LNCaP clone FGC (cell line): ENCODE results near the gene EXOC6B.

Experiments
- DNase-seq: peaks from one replicate; pipeline ENCODE4 v3.0.0-alpha.2; 2011; ENCODE audit warnings: low read depth
- H3K4me3 ChIP-seq: 2 replicates; pipeline ENCODE4 v1.5.1; 2011; ENCODE audit warnings: mild to moderate bottlenecking, low read depth, low read length, control low read depth
- TF ChIP-seq, protein P1 (sequence below): IDR thresholded peaks from 2 replicates; pipeline ENCODE4 v1.5.1; 2012; ENCODE audit warnings: mild to moderate bottlenecking; ENCODE audit not compliant: control insufficient read depth, insufficient read depth; ENCODE audit errors: extremely low read depth

Gene EXOC6B

GRCh38 chr2:72822794-72823193 is 3.0 kb downstream of the EXOC6B start:
- TF ChIP-seq, protein P1, sequence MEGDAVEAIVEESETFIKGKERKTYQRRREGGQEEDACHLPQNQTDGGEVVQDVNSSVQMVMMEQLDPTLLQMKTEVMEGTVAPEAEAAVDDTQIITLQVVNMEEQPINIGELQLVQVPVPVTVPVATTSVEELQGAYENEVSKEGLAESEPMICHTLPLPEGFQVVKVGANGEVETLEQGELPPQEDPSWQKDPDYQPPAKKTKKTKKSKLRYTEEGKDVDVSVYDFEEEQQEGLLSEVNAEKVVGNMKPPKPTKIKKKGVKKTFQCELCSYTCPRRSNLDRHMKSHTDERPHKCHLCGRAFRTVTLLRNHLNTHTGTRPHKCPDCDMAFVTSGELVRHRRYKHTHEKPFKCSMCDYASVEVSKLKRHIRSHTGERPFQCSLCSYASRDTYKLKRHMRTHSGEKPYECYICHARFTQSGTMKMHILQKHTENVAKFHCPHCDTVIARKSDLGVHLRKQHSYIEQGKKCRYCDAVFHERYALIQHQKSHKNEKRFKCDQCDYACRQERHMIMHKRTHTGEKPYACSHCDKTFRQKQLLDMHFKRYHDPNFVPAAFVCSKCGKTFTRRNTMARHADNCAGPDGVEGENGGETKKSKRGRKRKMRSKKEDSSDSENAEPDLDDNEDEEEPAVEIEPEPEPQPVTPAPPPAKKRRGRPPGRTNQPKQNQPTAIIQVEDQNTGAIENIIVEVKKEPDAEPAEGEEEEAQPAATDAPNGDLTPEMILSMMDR: no peak
- H3K4me3 ChIP-seq: no peak overlapping the region
- DNase-seq: no peak

DNA sequence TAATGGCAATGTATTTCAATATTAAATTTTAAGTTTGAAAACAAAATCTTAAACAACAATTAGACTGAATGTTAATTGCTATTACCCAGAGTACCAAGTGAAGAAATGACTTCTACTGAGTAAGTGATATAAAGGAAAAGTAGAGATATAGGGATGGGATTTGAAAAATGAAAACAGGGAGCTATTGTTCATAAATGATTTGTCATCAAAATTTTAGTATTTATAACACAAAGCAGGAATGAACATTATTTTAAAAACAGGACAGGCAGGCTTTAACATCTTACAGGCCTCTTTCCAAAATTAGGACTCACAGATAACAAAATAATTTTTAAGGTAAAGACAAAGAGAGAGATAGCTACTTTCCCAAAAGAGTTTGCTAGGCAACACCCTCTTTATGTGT is 3.9 kb downstream of the EXOC6B start:
- DNase-seq: no peak
- TF ChIP-seq, protein P1: no peak
- no peak overlapping the region for H3K4me3 ChIP-seq

DNA sequence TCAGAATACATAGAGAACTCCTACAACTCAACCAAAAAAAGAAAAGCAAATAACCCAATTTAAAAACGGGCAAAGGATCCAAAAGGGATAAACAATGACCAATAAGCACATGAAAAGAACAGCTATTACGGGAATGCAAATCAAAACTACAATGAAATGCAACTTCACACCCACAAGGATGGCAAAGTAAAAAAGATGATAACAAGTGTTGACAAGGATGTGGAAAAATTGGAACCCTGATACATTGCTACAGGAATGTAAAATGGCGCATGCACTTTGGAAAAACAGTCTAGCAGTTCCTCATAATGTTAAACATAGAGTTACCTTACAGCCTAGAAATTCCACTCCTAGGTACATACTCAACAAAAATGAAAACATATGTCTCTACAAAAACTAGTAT is 4.7 kb downstream of the EXOC6B start:
- no peak for DNase-seq
- TF ChIP-seq, protein P1: no peak
- no peak overlapping the region for H3K4me3 ChIP-seq

DNA sequence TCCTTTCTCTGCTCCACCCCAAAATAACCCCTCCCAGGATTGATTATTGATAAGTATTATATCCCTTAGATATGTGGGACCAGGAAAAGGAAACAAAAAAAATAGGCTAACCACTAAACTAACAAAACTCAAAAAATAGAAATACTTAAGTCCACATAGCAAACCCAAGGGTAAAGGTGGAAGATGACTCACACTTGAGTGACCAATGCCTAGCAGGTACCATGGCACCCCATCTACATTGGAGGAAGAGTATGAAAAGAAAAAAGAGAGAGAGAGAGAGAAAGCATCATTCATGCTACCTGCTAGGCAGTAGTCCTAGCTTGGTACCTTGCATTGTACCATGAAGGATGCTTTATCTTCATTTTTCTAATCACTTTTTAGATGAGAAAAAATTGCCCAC is 6.3 kb downstream of the EXOC6B start:
- TF ChIP-seq, protein P1: no peak
- no peak for DNase-seq
- H3K4me3 ChIP-seq: no peak overlapping the region

- DNase-seq: no peak
- no peak overlapping the region for H3K4me3 ChIP-seq
- TF ChIP-seq, protein P1: no peak
Observed at GRCh38 chr2:72815655-72816278, 10.1 kb downstream of the EXOC6B start.

DNA sequence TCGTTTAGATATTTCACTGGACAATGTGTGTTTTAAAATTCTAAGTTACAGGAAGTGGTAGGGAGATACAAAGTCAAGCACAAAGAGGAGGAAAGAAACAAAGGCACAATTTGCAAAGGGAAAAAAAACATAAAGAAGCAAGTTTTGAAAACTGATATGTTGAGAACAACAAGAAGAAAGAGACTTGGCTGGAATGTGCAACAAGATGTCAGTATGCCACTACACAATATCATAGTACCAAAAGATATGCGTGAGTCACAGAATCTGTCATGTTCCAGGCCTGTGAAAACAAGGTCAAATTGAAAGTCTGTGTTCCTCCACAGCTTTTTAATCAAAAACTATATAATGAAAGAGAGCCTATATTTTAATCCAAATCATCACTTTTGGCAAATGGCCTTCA is 12.0 kb downstream of the EXOC6B start:
- TF ChIP-seq, protein P1: no peak
- H3K4me3 ChIP-seq: no peak overlapping the region
- DNase-seq: no peak

DNA sequence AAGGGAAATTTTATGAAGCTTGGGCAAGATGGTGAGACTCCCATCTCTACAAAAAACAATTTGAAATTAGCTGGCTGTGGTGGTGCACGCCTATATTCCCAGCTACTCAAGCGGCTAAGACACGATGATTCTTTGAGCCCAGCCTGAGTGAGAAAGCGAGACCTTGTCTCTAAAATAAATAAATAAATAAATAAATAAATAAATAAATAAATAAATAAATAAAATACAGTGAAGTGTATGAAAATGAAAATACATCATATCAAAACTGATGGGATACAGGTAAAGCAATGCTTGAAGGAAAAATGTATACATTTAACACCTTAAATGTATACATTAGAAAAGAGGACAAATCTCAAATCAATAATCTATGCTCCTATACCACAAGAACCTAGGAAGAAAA is 15.7 kb downstream of the EXOC6B start:
- TF ChIP-seq, protein P1: no peak
- no peak overlapping the region for H3K4me3 ChIP-seq
- DNase-seq: no peak
